HS-5 (cell line): Measurements from ENCODE around the gene FGF12.

ENCODE experiments used
- DNase-seq: peaks from one replicate; pipeline ENCODE4 v3.0.0-alpha.2; 2012; ENCODE audit warnings: low read depth

Gene FGF12

DNA sequence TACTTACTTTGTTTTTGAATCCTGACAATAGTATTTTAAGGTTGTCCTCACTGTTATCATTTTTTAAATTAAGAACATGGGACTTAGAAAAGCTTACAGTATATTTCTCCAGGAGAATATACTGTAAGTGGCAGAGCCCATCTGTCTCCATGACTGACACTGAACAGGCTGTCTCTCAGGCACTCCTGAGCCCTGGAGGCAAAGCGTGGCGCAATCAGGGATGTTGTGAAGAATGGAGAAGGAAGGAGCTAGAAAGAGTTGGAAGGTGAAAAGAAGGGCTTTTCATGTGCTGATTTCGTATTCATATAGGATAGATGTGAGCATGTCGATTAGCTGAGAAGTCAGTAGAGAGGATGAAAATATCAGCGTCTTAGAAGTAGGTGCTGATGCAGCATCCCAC is 41.5 kb downstream of the FGF12 start:
- DNase-seq: no peak

DNA sequence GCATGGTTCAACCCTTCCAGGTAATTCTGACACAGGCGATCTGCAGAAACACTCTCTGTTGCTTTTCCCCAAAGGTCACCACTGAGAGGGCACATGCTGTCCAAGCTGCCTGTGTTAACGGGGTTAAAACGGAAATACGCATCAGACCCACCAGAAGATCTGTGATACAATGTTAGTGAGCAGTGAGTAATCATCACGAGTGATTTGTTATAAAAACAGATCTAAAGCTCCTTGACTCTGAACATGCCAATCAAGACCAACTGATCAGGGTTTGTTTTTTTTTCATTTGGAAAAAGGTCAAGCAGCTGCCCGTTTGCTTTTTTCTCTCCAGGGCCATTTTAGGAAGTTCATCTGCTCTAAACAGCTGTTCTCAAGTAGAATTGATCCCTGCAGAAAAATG is 43.2 kb downstream of the FGF12 start:
- DNase-seq: no peak

DNA sequence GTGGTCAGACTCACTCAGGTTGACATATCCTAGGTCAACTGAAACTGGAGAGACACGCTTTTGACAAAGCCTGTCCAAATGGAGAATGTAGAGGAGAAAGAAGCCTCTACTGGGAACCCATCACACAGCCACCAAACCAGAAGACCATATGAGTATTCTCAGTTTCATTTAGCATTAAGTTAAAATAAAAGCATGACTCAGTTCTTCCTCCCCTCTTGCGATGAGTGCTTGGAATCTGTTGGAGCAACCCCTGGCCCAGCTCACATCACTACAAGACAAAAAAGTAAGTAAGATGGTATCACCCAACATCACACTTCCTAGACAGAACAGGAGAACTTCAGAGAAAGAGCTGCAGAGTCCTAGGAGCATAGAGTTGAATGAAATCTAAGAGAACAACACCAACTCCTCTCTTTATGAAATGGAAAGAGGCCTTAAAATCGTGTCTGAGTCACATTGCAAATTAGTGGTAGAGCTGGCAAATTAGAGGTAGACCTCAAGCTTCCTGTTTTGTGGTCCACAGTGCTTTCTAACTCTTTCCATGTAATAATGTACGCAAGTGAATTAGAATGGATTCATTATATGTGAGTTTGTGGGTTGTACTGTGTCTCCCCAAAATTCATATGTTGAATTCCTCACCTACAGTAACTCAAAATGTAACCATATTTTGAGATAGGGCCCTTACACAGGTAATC is 51.2 kb downstream of the FGF12 start:
- no peak for DNase-seq

DNA sequence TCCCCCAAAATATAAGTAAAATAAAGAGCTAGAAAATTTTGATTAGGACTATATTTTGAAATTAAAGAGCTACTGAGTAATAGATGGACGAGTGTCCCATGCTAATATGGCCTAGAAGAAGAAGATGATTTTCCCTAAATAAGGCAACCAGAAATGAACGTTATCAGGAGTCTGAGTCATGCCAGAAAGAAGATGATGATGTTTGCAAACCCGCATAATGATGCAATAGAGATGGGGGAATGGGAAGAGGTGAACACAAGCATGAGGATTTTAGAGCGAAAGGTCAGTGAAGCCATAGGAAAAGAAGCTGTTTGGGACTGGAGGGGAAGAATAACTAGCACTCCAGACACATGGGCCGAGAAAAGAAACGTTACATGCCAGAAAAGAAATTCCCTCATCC is 71.7 kb downstream of the FGF12 start:
- no peak for DNase-seq

DNA sequence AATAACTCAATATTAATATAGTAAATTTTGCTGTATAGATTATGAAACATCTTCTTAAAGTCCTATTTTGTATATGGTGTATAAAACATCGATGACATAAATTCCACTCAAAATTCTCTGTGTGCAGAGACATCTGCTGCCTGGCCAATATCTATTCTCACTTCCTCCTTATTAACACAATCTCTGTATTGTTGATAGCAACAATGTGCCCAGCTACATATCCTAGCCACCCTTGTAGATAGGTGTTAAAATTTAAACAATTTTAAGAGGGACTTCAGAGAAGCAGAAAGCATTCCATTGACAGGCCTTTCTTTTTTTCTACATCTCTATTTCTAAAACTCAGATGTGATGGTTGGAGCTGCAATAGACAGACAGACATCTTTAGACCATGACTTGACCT is 72.3 kb downstream of the FGF12 start:
- no peak for DNase-seq

DNA sequence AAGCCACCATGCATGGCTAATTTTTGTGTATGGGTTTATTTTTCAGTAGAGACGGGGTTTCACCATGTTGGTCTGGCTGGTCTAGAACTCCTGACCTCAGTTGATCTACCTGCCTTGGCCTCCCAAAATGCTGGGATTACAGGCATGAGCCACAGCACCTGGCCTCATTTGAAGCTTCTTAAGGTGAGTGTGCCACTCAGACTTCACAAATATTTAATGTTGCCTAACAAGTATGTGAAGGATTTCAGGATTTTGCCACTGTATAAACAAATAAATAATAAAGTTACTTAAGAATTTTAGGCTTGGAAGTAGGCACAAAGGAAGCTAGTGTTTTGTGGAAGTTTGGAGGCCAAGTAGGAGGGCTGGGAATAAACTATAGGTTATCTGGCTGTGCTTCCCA is 73.5 kb downstream of the FGF12 start:
- DNase-seq: no peak

DNA sequence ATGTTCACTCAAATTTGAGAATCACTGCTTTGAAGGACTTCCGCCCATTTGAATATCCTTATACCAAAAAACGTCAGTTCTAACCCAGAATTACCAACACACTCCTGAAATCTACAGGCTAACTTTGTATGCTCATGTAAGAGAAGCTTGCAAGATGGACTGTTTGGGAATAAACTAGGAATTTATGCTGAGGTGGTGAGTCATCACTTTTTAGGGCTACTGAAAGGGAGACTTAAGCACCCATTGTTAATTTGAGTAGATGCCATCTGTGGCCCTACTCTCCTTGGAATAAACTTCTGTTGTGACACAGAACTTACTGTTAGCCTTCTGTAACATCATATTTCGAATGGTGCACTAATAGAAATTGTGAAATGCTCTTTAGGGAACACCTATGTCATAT is 74.6 kb downstream of the FGF12 start:
- no peak for DNase-seq

DNA sequence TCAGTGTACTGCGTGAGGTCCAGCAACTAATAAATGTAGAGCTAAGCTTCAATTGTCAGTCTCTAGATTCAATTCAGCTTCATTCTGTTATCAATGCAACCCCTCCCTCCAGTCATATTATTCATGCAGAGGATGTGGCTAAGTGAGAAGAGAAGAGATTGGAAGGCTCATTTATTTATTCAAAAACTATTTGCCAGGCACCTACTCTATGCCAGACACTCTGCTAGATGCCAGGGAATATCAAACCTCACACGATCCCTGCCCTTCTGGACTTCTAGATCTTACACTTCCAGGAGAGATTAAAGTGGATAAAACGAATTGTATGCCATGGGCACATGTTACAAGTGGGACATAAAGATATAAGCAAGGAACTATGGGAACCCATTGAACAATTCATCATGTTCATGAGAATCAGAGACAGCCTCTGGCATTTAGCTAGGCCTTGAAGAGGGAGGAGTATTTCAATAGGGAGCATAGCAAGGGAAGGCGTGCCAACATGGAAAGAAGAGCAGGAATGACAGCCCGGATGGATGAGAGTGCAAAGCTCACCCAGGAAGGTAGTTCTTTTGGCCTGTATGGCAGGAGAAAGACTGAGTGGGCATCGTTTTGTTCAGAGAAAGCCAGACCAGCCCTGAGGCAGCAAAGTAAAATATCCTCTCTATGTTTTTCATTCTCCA is 75.4 kb downstream of the FGF12 start:
- DNase-seq: no peak

DNA sequence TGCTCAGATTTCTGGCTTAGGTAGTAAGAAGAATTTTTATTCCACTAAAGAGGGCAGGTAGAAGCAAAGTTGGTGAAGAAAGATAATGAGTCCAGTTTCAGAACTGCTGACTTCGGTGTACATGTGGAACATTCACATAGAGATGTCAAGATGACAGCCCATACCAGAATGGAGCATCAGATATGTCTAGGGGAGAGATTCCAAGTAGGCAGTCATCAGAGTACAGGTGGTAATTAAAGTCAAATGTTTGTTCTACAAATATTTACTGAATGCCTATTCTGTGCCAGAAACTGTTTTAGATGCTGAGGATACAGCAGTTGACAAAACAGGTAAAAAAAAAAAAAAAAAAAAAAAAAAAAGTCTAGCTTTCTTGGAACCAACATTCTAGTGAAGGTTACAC is 81.9 kb downstream of the FGF12 start:
- DNase-seq: no peak

DNA sequence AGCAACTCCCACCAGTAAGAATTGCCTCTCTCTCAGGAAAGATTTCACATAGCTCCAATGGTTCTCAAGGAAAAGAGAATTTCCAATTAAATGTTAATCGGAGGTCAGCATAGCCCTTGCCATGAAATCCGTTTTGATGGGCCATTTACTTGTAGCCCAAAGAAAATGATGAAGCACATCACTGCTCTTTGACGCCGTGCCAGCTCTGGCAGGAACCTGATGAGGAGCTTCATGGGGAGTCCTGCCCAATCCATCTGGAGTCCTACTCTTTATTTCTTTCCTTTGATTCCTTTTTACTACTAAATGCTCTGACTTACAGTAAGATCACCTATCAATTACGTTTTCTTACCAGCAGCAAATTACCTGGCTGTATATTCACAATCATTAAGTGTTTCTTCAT is 84.7 kb downstream of the FGF12 start:
- no peak for DNase-seq

DNA sequence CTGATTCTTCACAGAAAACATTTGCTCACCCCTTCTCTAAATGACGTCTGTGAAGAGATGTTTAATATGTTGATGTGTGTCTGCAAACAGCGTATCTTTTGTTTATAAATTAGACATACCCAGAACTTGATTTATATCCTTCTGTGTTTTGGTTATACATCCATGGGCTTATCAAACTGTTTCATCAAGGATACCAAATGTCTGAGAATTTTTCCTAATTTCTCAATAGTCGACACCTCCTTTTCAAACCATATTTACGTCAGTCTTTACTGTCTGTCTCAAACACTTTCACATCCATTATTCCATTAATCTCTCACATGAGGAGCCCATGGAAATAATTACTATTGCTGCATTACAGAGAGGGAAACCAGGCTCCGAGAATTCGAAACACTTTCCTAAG is 85.4 kb downstream of the FGF12 start:
- DNase-seq: no peak

DNA sequence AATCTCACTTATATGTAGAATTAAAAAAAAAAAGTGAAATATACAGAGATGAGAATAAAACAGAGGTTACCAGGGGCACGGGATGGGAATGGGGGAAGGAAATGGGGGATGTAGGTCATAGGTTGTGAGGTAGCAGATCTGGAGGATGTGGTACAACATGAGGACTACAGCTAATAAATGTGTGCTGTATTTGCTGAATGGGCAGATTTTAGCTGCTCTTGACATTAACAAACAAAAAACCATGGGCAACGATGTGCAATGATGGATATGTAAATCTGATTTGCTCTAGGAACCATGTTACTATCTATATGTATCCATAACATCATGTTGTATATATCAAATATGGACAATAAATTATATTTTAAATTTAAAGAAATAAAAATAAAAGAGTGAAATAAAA is 87.4 kb downstream of the FGF12 start:
- DNase-seq: no peak

DNA sequence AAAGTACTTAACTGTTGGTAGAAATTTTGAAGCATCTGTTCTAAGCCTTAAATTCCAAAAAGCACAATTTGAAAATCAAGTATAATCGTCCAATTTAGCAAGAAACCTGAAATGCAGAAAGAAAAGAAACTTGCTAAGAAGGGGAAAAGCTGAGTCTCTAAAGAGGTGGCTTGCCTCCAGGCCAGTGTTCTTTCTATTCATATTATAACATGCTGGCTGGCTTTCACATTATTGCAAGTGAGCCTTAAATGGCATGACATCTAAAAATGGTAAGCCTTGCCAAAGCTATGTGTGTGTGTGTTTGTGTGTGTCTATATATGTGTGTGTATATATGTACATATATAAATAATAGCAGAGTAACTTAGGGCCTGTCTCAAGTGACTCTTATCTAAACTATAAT is 89.5 kb downstream of the FGF12 start:
- no peak for DNase-seq

DNA sequence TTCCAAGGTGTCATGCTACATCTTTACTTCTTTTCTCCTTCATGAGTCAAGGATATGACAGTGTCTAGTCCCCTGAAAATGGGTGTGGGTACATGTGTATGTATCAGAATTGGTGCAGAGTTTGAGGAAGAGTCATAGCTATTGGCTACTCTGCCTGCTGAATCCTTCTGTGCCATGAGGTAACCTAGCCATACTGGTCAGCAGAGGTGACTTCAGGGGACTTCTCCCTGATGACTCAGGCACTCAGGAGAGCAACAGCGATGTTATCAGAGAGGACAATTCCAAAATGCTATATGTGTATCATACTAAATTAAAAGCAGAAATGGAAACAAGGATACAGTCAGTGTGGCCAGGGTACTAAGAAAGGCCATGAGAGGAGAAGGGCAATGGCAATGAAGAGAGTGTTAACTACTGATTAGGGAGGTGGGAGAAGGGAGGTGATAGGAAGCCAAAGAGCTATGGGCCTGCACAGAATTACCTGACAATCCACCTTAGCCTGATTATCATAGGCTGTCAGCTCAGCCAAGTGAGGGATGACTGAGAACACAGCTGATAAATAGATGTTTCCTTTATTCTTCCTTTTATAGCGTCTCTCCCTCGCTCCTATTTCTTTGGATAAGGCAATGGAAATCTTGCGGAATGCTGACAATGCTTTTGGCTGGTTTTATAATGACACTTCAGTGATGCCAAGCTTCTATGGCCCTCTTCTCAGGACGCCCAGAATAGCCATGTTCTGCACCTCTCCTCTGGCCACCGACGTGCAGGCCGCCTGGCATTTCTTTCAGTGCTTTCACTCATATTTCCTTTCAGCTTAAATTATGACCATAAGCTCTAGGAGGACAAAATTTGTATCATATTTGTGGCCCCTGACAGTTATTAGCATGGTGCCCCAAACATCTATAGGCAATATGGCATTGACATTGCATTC is 90.6 kb downstream of the FGF12 start:
- DNase-seq: no peak

DNA sequence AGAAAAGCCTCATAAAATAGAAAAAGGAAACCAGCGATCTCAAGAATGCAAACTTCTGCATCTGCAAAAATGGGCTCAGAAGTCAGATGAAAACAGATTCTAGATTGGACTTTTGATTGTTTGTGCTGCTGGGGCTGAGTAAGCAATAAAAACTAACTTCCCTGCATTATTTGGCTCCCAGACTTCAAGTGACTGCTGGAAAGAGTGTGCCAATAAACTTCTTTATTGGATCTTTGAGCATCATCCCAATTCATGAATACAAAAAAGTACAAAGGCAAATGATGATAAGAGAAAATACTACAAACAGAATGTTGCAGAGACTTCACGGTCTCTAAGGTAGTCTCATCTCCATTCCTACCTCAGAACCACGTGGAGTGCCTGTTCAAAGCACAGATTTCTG is 97.9 kb downstream of the FGF12 start:
- no peak for DNase-seq

DNA sequence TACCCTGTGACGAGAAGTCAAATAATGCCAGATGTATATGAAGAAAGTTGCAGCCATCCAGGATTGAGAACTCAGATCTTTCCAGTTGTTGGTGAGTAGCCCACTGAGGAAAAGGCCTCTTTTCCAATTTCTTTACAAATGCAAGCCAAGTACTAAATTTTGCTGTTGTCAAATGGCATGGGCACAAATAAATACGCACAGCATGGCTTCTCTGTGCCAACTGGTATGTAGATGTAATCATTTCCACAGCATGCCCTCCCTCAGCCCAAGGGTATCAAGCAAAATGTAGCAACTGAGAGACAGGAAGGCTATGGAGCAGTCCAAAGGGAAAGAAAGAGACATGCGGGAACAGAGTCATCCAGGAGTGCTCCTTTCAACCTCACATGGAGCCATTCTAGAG is 105.4 kb downstream of the FGF12 start:
- no peak for DNase-seq

DNA sequence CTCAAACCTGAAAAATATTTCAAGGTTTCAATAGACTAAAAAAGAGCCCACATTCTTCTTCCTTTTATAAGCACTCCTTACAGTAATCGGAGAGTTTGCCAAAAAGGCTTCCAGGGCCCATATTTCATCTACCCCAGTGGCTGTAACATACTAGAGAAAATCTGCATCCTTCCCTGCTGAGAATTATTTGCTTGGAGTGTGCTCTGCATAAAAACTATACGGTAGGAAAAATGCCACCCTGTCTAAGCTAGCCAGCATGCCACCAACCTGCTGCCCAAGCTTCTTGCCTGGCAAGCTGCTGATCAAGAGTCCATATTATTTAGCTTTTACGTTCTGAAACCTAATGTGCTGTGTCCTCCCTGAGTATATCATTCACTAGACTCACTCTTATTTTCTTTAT is 107.1 kb downstream of the FGF12 start:
- no peak for DNase-seq

DNA sequence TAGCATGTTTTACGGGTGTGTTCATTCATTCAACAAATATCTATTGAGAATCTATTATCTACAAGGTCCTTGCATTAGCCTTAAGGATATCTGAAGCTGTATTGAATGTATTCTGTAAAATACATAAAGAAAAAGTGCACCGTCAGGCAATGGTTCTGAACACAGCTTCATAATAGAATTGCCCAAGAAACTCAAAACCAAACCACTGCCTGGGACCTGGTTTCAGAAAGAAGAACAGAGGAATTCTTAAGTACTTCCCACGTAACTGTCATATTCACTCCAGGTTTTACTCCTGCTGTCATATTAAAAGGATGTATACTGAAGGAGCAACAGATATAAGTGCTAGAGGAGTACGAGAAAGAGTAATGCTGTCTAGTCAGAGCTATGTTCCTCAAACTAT is 115.9 kb downstream of the FGF12 start:
- DNase-seq: no peak

DNA sequence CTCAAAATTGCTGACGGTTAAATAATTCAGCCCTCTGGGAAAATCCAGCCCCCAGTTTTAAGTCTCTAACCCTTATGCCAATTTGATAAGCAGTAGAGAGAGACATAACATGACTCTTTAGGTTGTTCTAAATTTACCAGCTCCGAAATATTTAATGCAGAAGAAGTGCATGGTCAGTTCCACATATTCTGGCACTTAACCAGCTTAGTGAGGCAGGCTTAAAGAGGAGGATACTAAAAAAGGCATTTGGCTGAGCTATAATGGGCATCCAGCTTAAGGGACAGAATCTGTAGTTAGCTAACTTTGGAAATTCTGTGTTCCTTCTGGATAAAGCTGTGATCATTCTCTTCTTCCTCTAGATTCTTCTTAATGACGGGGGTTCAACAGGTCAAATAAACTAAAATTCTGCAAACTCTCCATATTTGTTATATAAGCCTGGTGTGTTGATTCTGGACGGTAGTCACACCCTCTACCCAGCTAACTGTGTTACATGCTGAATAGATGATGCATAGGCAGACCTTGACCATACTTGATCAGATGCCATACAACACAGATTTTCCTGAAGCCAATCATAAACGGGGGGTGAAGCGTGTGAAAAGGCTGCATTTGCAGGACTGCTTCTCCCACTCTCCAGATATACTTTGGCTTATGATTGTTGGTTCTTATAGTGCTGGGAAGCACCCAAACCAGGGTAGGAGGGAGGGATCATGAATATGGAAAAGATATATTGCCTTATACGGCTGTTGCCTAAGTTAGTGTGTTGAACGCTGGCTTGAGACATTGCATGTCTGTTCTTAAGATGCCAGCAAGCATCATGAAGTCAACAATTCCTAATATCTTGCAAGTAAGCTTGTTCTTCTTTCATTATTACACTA is 118.4 kb downstream of the FGF12 start:
- no peak for DNase-seq

DNA sequence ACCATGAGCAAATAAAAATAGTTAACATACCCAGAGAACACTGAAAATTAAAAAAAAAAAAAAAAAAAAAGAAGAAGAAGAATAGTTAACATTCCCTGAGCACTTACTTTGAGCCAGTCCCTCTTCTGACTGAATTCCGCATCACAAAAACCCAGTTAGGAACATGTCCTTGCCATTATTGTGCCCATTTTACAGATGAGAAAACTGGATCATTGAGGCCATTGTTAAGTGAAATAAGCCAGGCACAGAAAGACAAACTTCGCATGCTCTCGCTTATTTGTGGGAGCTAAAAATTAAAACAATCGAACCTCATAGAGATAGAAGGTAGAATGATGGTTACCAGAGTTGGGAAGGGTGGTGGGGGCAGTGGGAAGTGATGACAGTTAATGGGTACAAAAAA is 119.5 kb downstream of the FGF12 start:
- no peak for DNase-seq

DNA sequence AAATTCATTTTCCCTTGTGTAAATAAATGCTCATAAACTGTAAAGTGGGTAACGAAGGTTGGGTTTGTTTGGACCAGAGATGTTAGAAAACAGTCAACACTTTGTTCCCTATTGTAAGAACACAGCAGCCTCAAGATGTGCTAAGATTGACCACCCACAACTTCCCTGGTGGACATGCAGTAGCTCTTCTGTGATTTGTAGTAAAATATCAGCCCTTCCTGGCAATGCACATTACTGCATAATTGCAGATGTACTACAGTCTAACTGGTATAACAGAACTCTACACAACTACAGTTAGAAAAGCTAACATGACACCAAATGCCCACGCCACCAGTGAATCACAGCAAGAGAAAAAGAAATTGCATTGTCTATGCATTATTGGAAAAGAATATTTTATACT is 129.4 kb downstream of the FGF12 start:
- DNase-seq: no peak

DNA sequence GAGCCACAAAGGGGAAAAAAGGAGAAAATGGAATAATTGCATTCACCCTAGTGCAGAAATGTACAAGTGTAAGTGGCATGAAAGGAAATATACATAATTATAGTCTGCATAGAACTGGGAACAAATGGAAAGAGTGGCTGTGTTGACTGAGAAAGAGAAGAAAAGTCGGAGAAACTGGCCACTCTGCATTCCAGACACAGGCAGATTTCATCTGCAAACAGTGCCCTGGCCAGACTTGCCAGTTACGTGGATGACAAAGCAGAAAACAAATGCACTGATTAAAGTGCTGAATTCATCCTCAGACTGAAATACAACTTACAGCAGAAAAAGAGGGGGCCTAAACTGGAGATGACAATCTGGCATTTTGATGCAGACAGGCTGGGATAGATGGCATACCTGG is 129.8 kb downstream of the FGF12 start:
- DNase-seq: no peak
